ENCODE measurements around the gene RPS6KL1. TPM values are rescaled to one million over a fixed set of nuclear protein-coding genes. Genes with fewer than 3 reads are reported as not detected.

Gene RPS6KL1
- total RNA-seq, 2 experiments from 2014 or later = 12.5 to 12.7 TPM

- H3K36me3 Mint-ChIP-seq (ENCODE audit: low read depth) = no peaks in the 10 kb centered on the region
- no peak for ATAC-seq (ENCODE audit: poor library complexity)
- Histone ChIP-seq H3K9me3 (ENCODE audit: control insufficient read depth in 1 of 2, insufficient read depth in 1 of 2, low read length in 2 of 2) (no peaks in the 10 kb centered on the region), H3K4me1 (ENCODE audit: insufficient read depth, low read length) (peaks cover 16% of the 10 kb centered on the region), H3K27ac (ENCODE audit: low read depth in 1 of 2, low read length in 2 of 2) (peak overlapping the region in 1 of 2 donors; percentile 9), H3K4me3 (ENCODE audit: low read length) (no peak overlapping the region), H3K27me3 (ENCODE audit: control insufficient read depth in 1 of 2, insufficient read depth in 2 of 2, low read length in 2 of 2) (no peaks in the 10 kb centered on the region), H3K36me3 (ENCODE audit: insufficient read depth, low read length) (no peaks in the 10 kb centered on the region)
- H3K27ac Mint-ChIP-seq = peak overlapping the region; percentile 28
- ChIA-PET POLR2A (interaction anchor here (1.5 to 2.9 kb wide), 4 partner anchors 11 to 38 kb away, joined by 4 to 36 read pairs (median 6); partner anchors contain the start of gene DLST), CTCF (interaction anchor here (3.2 kb wide), 1 partner anchor 39 kb away, joined by 16 read pairs; no protein-coding TSS in a partner anchor)
- no peaks in the 10 kb centered on the region for H3K27me3 Mint-ChIP-seq
- intact Hi-C loops (cut with DNase I, micrococcal nuclease) = loop anchor here in 1 of 2 experiments (2.0 kb wide), 1 partner anchor 16 kb away; no protein-coding TSS in a partner anchor
- TF ChIP-seq CTCF (IDR thresholded peaks at IDR 0.05) = no peak
- no peak overlapping the region for H3K4me3 Mint-ChIP-seq
- H3K4me1 Mint-ChIP-seq (ENCODE audit: low read depth) = peaks cover 25% of the 10 kb centered on the region
- no peak for DNase-seq
- no peaks in the 10 kb centered on the region for H3K9me3 Mint-ChIP-seq
Observed at GRCh38 chr14:74866708-74867389, 56.2 kb downstream of the RPS6KL1 start.

- Histone ChIP-seq H3K27me3 (ENCODE audit: control insufficient read depth in 1 of 2, insufficient read depth in 2 of 2, low read length in 2 of 2) (no peaks in the 10 kb centered on the region), H3K36me3 (ENCODE audit: insufficient read depth, low read length) (no peaks in the 10 kb centered on the region), H3K9me3 (ENCODE audit: control insufficient read depth in 1 of 2, insufficient read depth in 1 of 2, low read length in 2 of 2) (no peaks in the 10 kb centered on the region), H3K27ac (ENCODE audit: low read depth in 1 of 2, low read length in 2 of 2) (no peak overlapping the region), H3K4me3 (ENCODE audit: low read length) (no peak overlapping the region), H3K4me1 (ENCODE audit: insufficient read depth, low read length) (peaks cover 24% of the 10 kb centered on the region)
- Mint-ChIP-seq H3K27ac (no peak overlapping the region), H3K4me3 (no peak overlapping the region), H3K9me3 (no peaks in the 10 kb centered on the region), H3K4me1 (ENCODE audit: low read depth) (peaks cover 31% of the 10 kb centered on the region), H3K27me3 (no peaks in the 10 kb centered on the region), H3K36me3 (ENCODE audit: low read depth) (no peaks in the 10 kb centered on the region)
- DNase-seq (no peak), ATAC-seq (ENCODE audit: poor library complexity) (no peak)
- POLR2A ChIA-PET = no interaction called here
- CTCF ChIA-PET = no interaction called here
- TF ChIP-seq CTCF (IDR thresholded peaks at IDR 0.05) = no peak
- intact Hi-C loops (cut with DNase I, micrococcal nuclease) = no loop called here
Observed at GRCh38 chr14:74865156-74865555, 57.9 kb downstream of the RPS6KL1 start.

- Mint-ChIP-seq H3K36me3 (ENCODE audit: low read depth) (no peaks in the 10 kb centered on the region), H3K27me3 (no peaks in the 10 kb centered on the region), H3K27ac (no peak overlapping the region), H3K4me3 (no peak overlapping the region), H3K4me1 (ENCODE audit: low read depth) (peaks cover 31% of the 10 kb centered on the region), H3K9me3 (no peaks in the 10 kb centered on the region)
- CTCF ChIA-PET = interaction anchor here (1.2 kb wide), 1 partner anchor 41 kb away, joined by 4 read pairs; no protein-coding TSS in a partner anchor
- Histone ChIP-seq H3K27ac (ENCODE audit: low read depth in 1 of 2, low read length in 2 of 2) (no peak overlapping the region), H3K27me3 (ENCODE audit: control insufficient read depth in 1 of 2, insufficient read depth in 2 of 2, low read length in 2 of 2) (no peaks in the 10 kb centered on the region), H3K4me1 (ENCODE audit: insufficient read depth, low read length) (peaks cover 24% of the 10 kb centered on the region), H3K4me3 (ENCODE audit: low read length) (no peak overlapping the region), H3K9me3 (ENCODE audit: control insufficient read depth in 1 of 2, insufficient read depth in 1 of 2, low read length in 2 of 2) (no peaks in the 10 kb centered on the region), H3K36me3 (ENCODE audit: insufficient read depth, low read length) (no peaks in the 10 kb centered on the region)
- ATAC-seq (ENCODE audit: poor library complexity) (no peak), DNase-seq (no peak)
- no peak for TF ChIP-seq CTCF (IDR thresholded peaks at IDR 0.05)
- intact Hi-C loops (cut with DNase I, micrococcal nuclease) = loop anchor here (5.0 kb wide), 2 partner anchors 83 to 438 kb away; no protein-coding TSS in a partner anchor
- POLR2A ChIA-PET = no interaction called here
Observed at GRCh38 chr14:74864198-74864597, 58.9 kb downstream of the RPS6KL1 start.
